ENCODE data around the gene MGP.

MGP gene

GRCh38 chr12:14911131-14911530, 25.5 kb upstream of the MGP start:
- DNase-seq, result no peak
- TF ChIP-seq GATA1 (IDR thresholded peaks at IDR 0.05; ENCODE audit: low read depth, low read length) (no peak), POLR2A (IDR thresholded peaks at IDR 0.05; ENCODE audit: low read length) (no peak)

GRCh38 chr12:14910090-14910915, 24.6 kb upstream of the MGP start:
- TF ChIP-seq GATA1 (IDR thresholded peaks at IDR 0.05; ENCODE audit: low read depth, low read length), result no peak
- no peak for TF ChIP-seq POLR2A (IDR thresholded peaks at IDR 0.05; ENCODE audit: low read length)
- DNase-seq, result no peak

GRCh38 chr12:14907953-14908352, 22.3 kb upstream of the MGP start:
- TF ChIP-seq GATA1 (IDR thresholded peaks at IDR 0.05; ENCODE audit: low read depth, low read length) (no peak), POLR2A (IDR thresholded peaks at IDR 0.05; ENCODE audit: low read length) (no peak)
- no peak for DNase-seq

- no peak for TF ChIP-seq GATA1 (IDR thresholded peaks at IDR 0.05; ENCODE audit: low read depth, low read length)
- TF ChIP-seq POLR2A (IDR thresholded peaks at IDR 0.05; ENCODE audit: low read length), result no peak
- no peak for DNase-seq
These were observed 20.5 kb upstream of the MGP start for GRCh38 chr12:14906114-14906513.

GRCh38 chr12:14905269-14906004, 19.8 kb upstream of the MGP start:
- no peak for TF ChIP-seq GATA1 (IDR thresholded peaks at IDR 0.05; ENCODE audit: low read depth, low read length)
- TF ChIP-seq POLR2A (IDR thresholded peaks at IDR 0.05; ENCODE audit: low read length), result no peak
- DNase-seq, result no peak

- TF ChIP-seq POLR2A (IDR thresholded peaks at IDR 0.05; ENCODE audit: low read length) (no peak), GATA1 (IDR thresholded peaks at IDR 0.05; ENCODE audit: low read depth, low read length) (no peak)
- no peak for DNase-seq
These were observed 19.2 kb upstream of the MGP start for GRCh38 chr12:14904854-14905253.

- peak in 1 of 2 experiments; percentile 30 for DNase-seq
These were observed 17.9 kb upstream of the MGP start for GRCh38 chr12:14903386-14904098.

GRCh38 chr12:14902465-14902864, 16.8 kb upstream of the MGP start:
- DNase-seq, result peak; percentile 68 to 78

More at GRCh38 chr12:14903386-14904098, 17.9 kb upstream of the MGP start:
- TF ChIP-seq POLR2A (IDR thresholded peaks at IDR 0.05; ENCODE audit: low read length) (no peak), GATA1 (IDR thresholded peaks at IDR 0.05; ENCODE audit: low read depth, low read length) (no peak)

GRCh38 chr12:14901228-14901562, 15.5 kb upstream of the MGP start:
- peak; percentile 41 to 46 for DNase-seq
- no peak for TF ChIP-seq GATA1 (IDR thresholded peaks at IDR 0.05; ENCODE audit: low read depth, low read length)
- no peak for TF ChIP-seq POLR2A (IDR thresholded peaks at IDR 0.05; ENCODE audit: low read length)

More at GRCh38 chr12:14902465-14902864, 16.8 kb upstream of the MGP start:
- TF ChIP-seq POLR2A (IDR thresholded peaks at IDR 0.05; ENCODE audit: low read length) (no peak), GATA1 (IDR thresholded peaks at IDR 0.05; ENCODE audit: low read depth, low read length) (no peak)

- no peak for DNase-seq
- no peak for TF ChIP-seq POLR2A (IDR thresholded peaks at IDR 0.05; ENCODE audit: low read length)
- TF ChIP-seq GATA1 (IDR thresholded peaks at IDR 0.05; ENCODE audit: low read depth, low read length), result no peak
These were observed 15.0 kb upstream of the MGP start for GRCh38 chr12:14900521-14901227.

GRCh38 chr12:14896521-14897169, 11.0 kb upstream of the MGP start:
- TF ChIP-seq GATA1 (IDR thresholded peaks at IDR 0.05; ENCODE audit: low read depth, low read length) (no peak), POLR2A (IDR thresholded peaks at IDR 0.05; ENCODE audit: low read length) (no peak)
- peak; percentile 87 to 95 for DNase-seq

- no peak for DNase-seq
- TF ChIP-seq GATA1 (IDR thresholded peaks at IDR 0.05; ENCODE audit: low read depth, low read length), result no peak
- TF ChIP-seq POLR2A (IDR thresholded peaks at IDR 0.05; ENCODE audit: low read length), result no peak
These were observed 8.0 kb upstream of the MGP start for GRCh38 chr12:14893506-14894250.

Data from erythroblast (primary cell).